ENCODE data around the gene HEATR1. TPM values are rescaled to one million over a fixed set of nuclear protein-coding genes. Genes with fewer than 3 reads are reported as not detected.
A peak's percentile ranks its signal among the peaks of the same experiment; 100 is the strongest.

HEATR1 gene
- total RNA-seq, 4 donors from 2014 or later, result 11.5 to 58.8 (median 27.1) TPM

- Histone ChIP-seq H3K27me3 (no peaks in the 10 kb centered on the region), H3K27ac (no peak overlapping the region), H3K4me3 (no peak overlapping the region), H3K4me1 (no peaks in the 10 kb centered on the region), H3K36me3 (no peaks in the 10 kb centered on the region), H3K9me3 (no peaks in the 10 kb centered on the region)
- TF ChIP-seq CTCF (IDR thresholded peaks at IDR 0.05), result no peak
- intact Hi-C loops (cut with DNase I; ENCODE audit: low total_unique reads), result no loop called here
- DNase-seq, result no peak
These were observed 74.0 kb downstream of the HEATR1 start for GRCh38 chr1:236530286-236530685.

GRCh38 chr1:236526079-236526478, 78.2 kb downstream of the HEATR1 start:
- no peaks in the 10 kb centered on the region for H3K27me3 ChIP-seq
- TF ChIP-seq CTCF (IDR thresholded peaks at IDR 0.05) (no peak), POLR2A (IDR thresholded peaks at IDR 0.05) (no peak)
- peaks cover 0 to 6% of the 10 kb centered on the region in 2 donors for H3K4me1 ChIP-seq
- H3K27ac ChIP-seq, result no peak overlapping the region
- H3K4me3 ChIP-seq, result no peak overlapping the region
- H3K9me3 ChIP-seq, result no peaks in the 10 kb centered on the region
- H3K36me3 ChIP-seq, result no peaks in the 10 kb centered on the region
- intact Hi-C loops (cut with DNase I; ENCODE audit: low total_unique reads), result no loop called here
- DNase-seq, result no peak

- H3K9me3 ChIP-seq, result no peaks in the 10 kb centered on the region
These were observed 79.5 kb downstream of the HEATR1 start for GRCh38 chr1:236524895-236525184.

GRCh38 chr1:236524142-236524894, 80.0 kb downstream of the HEATR1 start:
- no peaks in the 10 kb centered on the region for H3K9me3 ChIP-seq
- H3K27ac ChIP-seq, result peak overlapping the region; percentile 87 to 91
- intact Hi-C loops (cut with DNase I; ENCODE audit: low total_unique reads), result no loop called here
- H3K27me3 ChIP-seq, result no peaks in the 10 kb centered on the region
- DNase-seq, result peak; percentile 24 to 49
- H3K4me1 ChIP-seq, result peaks cover 0 to 6% of the 10 kb centered on the region in 2 donors
- peak overlapping the region; percentile 84 for H3K4me3 ChIP-seq
- no peaks in the 10 kb centered on the region for H3K36me3 ChIP-seq
- TF ChIP-seq CTCF (IDR thresholded peaks at IDR 0.05) (no peak), POLR2A (IDR thresholded peaks at IDR 0.05) (peak in 1 of 2 donors; percentile 6)

More at GRCh38 chr1:236524895-236525184, 79.5 kb downstream of the HEATR1 start:
- H3K27me3 ChIP-seq, result no peaks in the 10 kb centered on the region
- H3K36me3 ChIP-seq, result no peaks in the 10 kb centered on the region
- DNase-seq, result no peak
- peak overlapping the region; percentile 84 for H3K4me3 ChIP-seq
- intact Hi-C loops (cut with DNase I; ENCODE audit: low total_unique reads), result no loop called here
- H3K4me1 ChIP-seq, result peaks cover 0 to 6% of the 10 kb centered on the region in 2 donors
- no peak for TF ChIP-seq CTCF (IDR thresholded peaks at IDR 0.05)
- no peak for TF ChIP-seq POLR2A (IDR thresholded peaks at IDR 0.05)
- H3K27ac ChIP-seq, result peak overlapping the region; percentile 87 to 91

GRCh38 chr1:236523704-236524141, 80.6 kb downstream of the HEATR1 start, which contains the start of gene LGALS8:
LGALS8 (plus strand) TSS chr1:236523982; CDS start chr1:236526071, 2,089 bp downstream.
- peaks cover 0 to 6% of the 10 kb centered on the region in 2 donors for H3K4me1 ChIP-seq
- DNase-seq, result peak; percentile 84 to 85
- TF ChIP-seq CTCF (IDR thresholded peaks at IDR 0.05) (peak in 1 of 4 experiments; percentile 5), POLR2A (IDR thresholded peaks at IDR 0.05) (peak in 1 of 2 donors; percentile 35)
- no peaks in the 10 kb centered on the region for H3K36me3 ChIP-seq
- intact Hi-C loops (cut with DNase I; ENCODE audit: low total_unique reads), result no loop called here
- H3K27me3 ChIP-seq, result no peaks in the 10 kb centered on the region
- no peaks in the 10 kb centered on the region for H3K9me3 ChIP-seq
- H3K27ac ChIP-seq, result peak within 1 kb of the TSS; percentile 87 to 91
- peak within 1 kb of the TSS; percentile 84 for H3K4me3 ChIP-seq

Measured in uterus (tissue), 4 donors.